ENCODE results near the gene PNPT1.

DNA sequence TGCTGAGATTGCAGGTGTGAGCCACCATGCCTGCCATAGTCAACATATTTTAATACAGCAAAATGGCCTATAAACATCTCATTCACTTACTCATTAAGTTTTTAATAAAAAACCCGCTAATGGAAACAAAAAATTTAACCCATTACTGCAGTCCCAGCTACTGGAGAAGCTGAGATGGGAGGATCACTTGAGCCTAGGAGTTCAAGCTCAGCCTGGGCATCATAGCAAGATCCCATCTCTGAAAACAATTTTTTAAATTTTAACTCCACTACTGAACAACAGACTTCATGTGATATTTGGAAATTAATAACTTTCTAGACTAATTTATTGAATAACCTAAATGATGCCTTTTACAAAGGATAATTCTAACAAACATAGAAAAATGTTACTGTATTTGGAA, 81.6 kb downstream of the PNPT1 start:
- TF ChIP-seq POLR2A (IDR thresholded peaks at IDR 0.05; ENCODE audit: low read length): no peak
- TF ChIP-seq MAZ (IDR thresholded peaks at IDR 0.05; ENCODE audit: borderline replicate concordance, low read depth, low read length): no peak
- TF ChIP-seq, protein P1, sequence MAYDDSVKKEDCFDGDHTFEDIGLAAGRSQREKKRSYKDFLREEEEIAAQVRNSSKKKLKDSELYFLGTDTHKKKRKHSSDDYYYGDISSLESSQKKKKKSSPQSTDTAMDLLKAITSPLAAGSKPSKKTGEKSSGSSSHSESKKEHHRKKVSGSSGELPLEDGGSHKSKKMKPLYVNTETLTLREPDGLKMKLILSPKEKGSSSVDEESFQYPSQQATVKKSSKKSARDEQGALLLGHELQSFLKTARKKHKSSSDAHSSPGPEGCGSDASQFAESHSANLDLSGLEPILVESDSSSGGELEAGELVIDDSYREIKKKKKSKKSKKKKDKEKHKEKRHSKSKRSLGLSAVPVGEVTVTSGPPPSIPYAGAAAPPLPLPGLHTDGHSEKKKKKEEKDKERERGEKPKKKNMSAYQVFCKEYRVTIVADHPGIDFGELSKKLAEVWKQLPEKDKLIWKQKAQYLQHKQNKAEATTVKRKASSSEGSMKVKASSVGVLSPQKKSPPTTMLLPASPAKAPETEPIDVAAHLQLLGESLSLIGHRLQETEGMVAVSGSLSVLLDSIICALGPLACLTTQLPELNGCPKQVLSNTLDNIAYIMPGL (CRISPR knock-in tag; IDR thresholded peaks at IDR 0.05; ENCODE audit: borderline replicate concordance): no peak
- TF ChIP-seq HOXA7 (CRISPR knock-in tag; IDR thresholded peaks at IDR 0.05): no peak
- no peak for TF ChIP-seq CHD2 (IDR thresholded peaks at IDR 0.05; ENCODE audit: low read length, partially characterized antibody)
- TF ChIP-seq, protein P2, sequence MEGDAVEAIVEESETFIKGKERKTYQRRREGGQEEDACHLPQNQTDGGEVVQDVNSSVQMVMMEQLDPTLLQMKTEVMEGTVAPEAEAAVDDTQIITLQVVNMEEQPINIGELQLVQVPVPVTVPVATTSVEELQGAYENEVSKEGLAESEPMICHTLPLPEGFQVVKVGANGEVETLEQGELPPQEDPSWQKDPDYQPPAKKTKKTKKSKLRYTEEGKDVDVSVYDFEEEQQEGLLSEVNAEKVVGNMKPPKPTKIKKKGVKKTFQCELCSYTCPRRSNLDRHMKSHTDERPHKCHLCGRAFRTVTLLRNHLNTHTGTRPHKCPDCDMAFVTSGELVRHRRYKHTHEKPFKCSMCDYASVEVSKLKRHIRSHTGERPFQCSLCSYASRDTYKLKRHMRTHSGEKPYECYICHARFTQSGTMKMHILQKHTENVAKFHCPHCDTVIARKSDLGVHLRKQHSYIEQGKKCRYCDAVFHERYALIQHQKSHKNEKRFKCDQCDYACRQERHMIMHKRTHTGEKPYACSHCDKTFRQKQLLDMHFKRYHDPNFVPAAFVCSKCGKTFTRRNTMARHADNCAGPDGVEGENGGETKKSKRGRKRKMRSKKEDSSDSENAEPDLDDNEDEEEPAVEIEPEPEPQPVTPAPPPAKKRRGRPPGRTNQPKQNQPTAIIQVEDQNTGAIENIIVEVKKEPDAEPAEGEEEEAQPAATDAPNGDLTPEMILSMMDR (IDR thresholded peaks at IDR 0.05): no peak
- TF ChIP-seq CEBPB (IDR thresholded peaks at IDR 0.05): no peak
- TF ChIP-seq ZC3H11A (IDR thresholded peaks at IDR 0.05): no peak
- no peak for TF ChIP-seq EP300 (IDR thresholded peaks at IDR 0.05)
- TF ChIP-seq BHLHE40 (IDR thresholded peaks at IDR 0.05; ENCODE audit: low read depth, low read length): no peak
- TF ChIP-seq, protein P3, sequence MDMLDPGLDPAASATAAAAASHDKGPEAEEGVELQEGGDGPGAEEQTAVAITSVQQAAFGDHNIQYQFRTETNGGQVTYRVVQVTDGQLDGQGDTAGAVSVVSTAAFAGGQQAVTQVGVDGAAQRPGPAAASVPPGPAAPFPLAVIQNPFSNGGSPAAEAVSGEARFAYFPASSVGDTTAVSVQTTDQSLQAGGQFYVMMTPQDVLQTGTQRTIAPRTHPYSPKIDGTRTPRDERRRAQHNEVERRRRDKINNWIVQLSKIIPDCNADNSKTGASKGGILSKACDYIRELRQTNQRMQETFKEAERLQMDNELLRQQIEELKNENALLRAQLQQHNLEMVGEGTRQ (IDR thresholded peaks at IDR 0.05): no peak
- TF ChIP-seq SMC3 (IDR thresholded peaks at IDR 0.05): no peak

All from A549 (cell line).